Smooth muscle cell (in vitro differentiated cells): ENCODE data around the gene ELMO1. TPM values are rescaled to one million over a fixed set of nuclear protein-coding genes. Genes with fewer than 3 reads are reported as not detected.

Source experiments
- DNase-seq: peaks from one replicate; lab custom pipeline; 2025; ENCODE audit not compliant: unreplicated experiment; lab: John Stamatoyannopoulos, UW
- H2AFZ ChIP-seq: fragments of 200-600 bp; sonication (generic); 2 replicates; pipeline ENCODE4 v1.6.0; 2016; ENCODE audit warnings: antibody characterized with exemption, low read depth, mild to moderate bottlenecking
- H3F3A ChIP-seq: fragments of 200-600 bp; sonication (generic); 2 replicates; pipeline ENCODE4 v1.6.0; 2017; ENCODE audit warnings: antibody characterized with exemption, low read depth
- H3K27ac ChIP-seq: fragments of 200-600 bp; sonication (generic); 2 replicates; pipeline ENCODE4 v1.5.1; 2016; ENCODE audit warnings: low read depth, mild to moderate bottlenecking
- H3K27me3 ChIP-seq: fragments of 200-600 bp; sonication (generic); 2 replicates; pipeline ENCODE4 v1.6.1; 2016; ENCODE audit warnings: low read depth, mild to moderate bottlenecking
- H3K36me3 ChIP-seq: fragments of 200-600 bp; sonication (generic); 2 replicates; pipeline ENCODE4 v1.5.1; 2016; ENCODE audit warnings: low read depth
- H3K4me1 ChIP-seq: fragments of 200-600 bp; sonication (generic); 2 replicates; pipeline ENCODE4 v1.5.1; 2016; ENCODE audit warnings: low read depth
- H3K4me2 ChIP-seq: fragments of 200-600 bp; sonication (generic); 2 replicates; pipeline ENCODE4 v1.6.0; 2016; ENCODE audit warnings: mild to moderate bottlenecking
- H3K4me3 ChIP-seq: fragments of 200-600 bp; sonication (generic); 2 replicates; pipeline ENCODE4 v1.5.1; 2016; ENCODE audit warnings: mild to moderate bottlenecking
- H3K79me2 ChIP-seq: fragments of 200-600 bp; sonication (generic); 2 replicates; pipeline ENCODE4 v1.6.0; 2016; ENCODE audit warnings: low read depth, mild to moderate bottlenecking
- H3K9ac ChIP-seq: fragments of 200-600 bp; sonication (generic); 2 replicates; pipeline ENCODE4 v1.6.0; 2016; ENCODE audit warnings: low read depth
- H3K9me3 ChIP-seq: fragments of 200-600 bp; sonication (generic); replicated peaks from 2 replicates; pipeline ENCODE4 v1.5.1; 2016; ENCODE audit warnings: low read depth
- H4K20me1 ChIP-seq: fragments of 200-600 bp; sonication (generic); 2 replicates; pipeline ENCODE4 v1.6.0; 2016; ENCODE audit warnings: low read depth
- CTCF ChIP-seq: fragments of 200-600 bp; sonication (generic); IDR thresholded peaks from 2 replicates; pipeline ENCODE4 v1.5.1; 2017; ENCODE audit warnings: borderline replicate concordance, mild to moderate bottlenecking, antibody characterized with exemption; ENCODE audit not compliant: insufficient read depth, poor library complexity, severe bottlenecking
- WGBS: methylation state at CpG from one replicate; pipeline ENCODE4 v1.1.7; 2016; ENCODE audit warnings: low lambda C conversion rate; 5-methylcytosine and 5-hydroxymethylcytosine counted together
- polyA plus RNA-seq: library from polyadenylated mRNA; unstranded; fragments of >200 nt; fragmentation: Nextera tagmentation; extraction: Ambion mirVana; gene quantifications from 2 replicates; pipeline ENCODE4 v1.2.1, GENCODE V29; 2016
- total RNA-seq: library from RNA; depleted of rRNA; stranded (reverse); fragments of >200 nt; gene quantifications from 2 replicates; pipeline ENCODE4 v1.2.3, GENCODE V29; 2014

The ELMO1 gene
- total and polyA plus RNA-seq, 2 experiments from 2014 or later = 8.2 to 36.0 TPM

- no peaks in the 10 kb centered on the region for H3F3A ChIP-seq
- no peak overlapping the region for H3K4me2 ChIP-seq
- no peaks in the 10 kb centered on the region for H3K9me3 ChIP-seq
- H3K27me3 ChIP-seq = no peaks in the 10 kb centered on the region
- H3K4me1 ChIP-seq = peaks cover 13% of the 10 kb centered on the region
- DNase-seq = no peak
- H3K27ac ChIP-seq = no peak overlapping the region
- H3K4me3 ChIP-seq = no peak overlapping the region
- H2AFZ ChIP-seq = no peak overlapping the region
- no peaks in the 10 kb centered on the region for H3K36me3 ChIP-seq
- no peak overlapping the region for H3K9ac ChIP-seq
- TF ChIP-seq CTCF = no peak
- WGBS = 91% methylated on average over 1 of the region's 1 CpG
- H3K79me2 ChIP-seq = no peaks in the 10 kb centered on the region
- H4K20me1 ChIP-seq = no peaks in the 10 kb centered on the region
Observed at GRCh38 chr7:36965625-36966024, 483.0 kb downstream of the ELMO1 start.

GRCh38 chr7:36964297-36964696, 484.4 kb downstream of the ELMO1 start:
- WGBS = 95% methylated on average over 2 of the region's 2 CpGs
- H3K4me2 ChIP-seq = no peak overlapping the region

GRCh38 chr7:36962367-36962766, 486.3 kb downstream of the ELMO1 start:
- Histone ChIP-seq H3K4me1 (peaks cover 13% of the 10 kb centered on the region), H3F3A (no peaks in the 10 kb centered on the region), H3K79me2 (no peaks in the 10 kb centered on the region), H3K4me3 (no peak overlapping the region), H3K9me3 (no peaks in the 10 kb centered on the region), H3K4me2 (no peak overlapping the region), H3K27ac (no peak overlapping the region), H3K27me3 (no peaks in the 10 kb centered on the region), H3K9ac (no peak overlapping the region), H3K36me3 (no peaks in the 10 kb centered on the region), H2AFZ (no peak overlapping the region), H4K20me1 (no peaks in the 10 kb centered on the region)
- no peak for TF ChIP-seq CTCF
- 67% methylated on average over 3 of the region's 3 CpGs for WGBS
- DNase-seq = no peak

More at GRCh38 chr7:36964297-36964696, 484.4 kb downstream of the ELMO1 start:
- Histone ChIP-seq H3K4me3 (no peak overlapping the region), H3K79me2 (no peaks in the 10 kb centered on the region), H3F3A (no peaks in the 10 kb centered on the region), H3K4me1 (peaks cover 13% of the 10 kb centered on the region), H3K27me3 (no peaks in the 10 kb centered on the region), H4K20me1 (no peaks in the 10 kb centered on the region), H3K9me3 (no peaks in the 10 kb centered on the region), H3K9ac (no peak overlapping the region), H2AFZ (no peak overlapping the region), H3K27ac (no peak overlapping the region), H3K36me3 (no peaks in the 10 kb centered on the region)
- TF ChIP-seq CTCF = no peak
- no peak for DNase-seq

GRCh38 chr7:36961693-36962092, 487.0 kb downstream of the ELMO1 start:
- Histone ChIP-seq H3K9me3 (no peaks in the 10 kb centered on the region), H2AFZ (no peak overlapping the region), H3K4me2 (no peak overlapping the region), H3F3A (no peaks in the 10 kb centered on the region), H4K20me1 (no peaks in the 10 kb centered on the region), H3K27ac (no peak overlapping the region), H3K4me1 (peaks cover 13% of the 10 kb centered on the region), H3K36me3 (no peaks in the 10 kb centered on the region), H3K9ac (no peak overlapping the region), H3K27me3 (no peaks in the 10 kb centered on the region), H3K79me2 (no peaks in the 10 kb centered on the region), H3K4me3 (no peak overlapping the region)
- no peak for TF ChIP-seq CTCF
- no peak for DNase-seq
